GM18873 (cell line): ENCODE measurements around the gene TENM3.

Experiments used
- ATAC-seq: cut with Tn5 transposase; IDR thresholded peaks from one replicate; pipeline ENCODE4 v1.9.1; 2021; ENCODE audit warnings: mild to moderate bottlenecking, moderate library complexity, moderate number of reproducible peaks; ENCODE audit not compliant: unreplicated experiment, low FRiP score

TENM3 gene

GRCh38 chr4:182842759-182843390, 599.7 kb downstream of the TENM3 start:
- no peak for ATAC-seq

GRCh38 chr4:182843808-182844325, 600.7 kb downstream of the TENM3 start:
- no peak for ATAC-seq

DNA sequence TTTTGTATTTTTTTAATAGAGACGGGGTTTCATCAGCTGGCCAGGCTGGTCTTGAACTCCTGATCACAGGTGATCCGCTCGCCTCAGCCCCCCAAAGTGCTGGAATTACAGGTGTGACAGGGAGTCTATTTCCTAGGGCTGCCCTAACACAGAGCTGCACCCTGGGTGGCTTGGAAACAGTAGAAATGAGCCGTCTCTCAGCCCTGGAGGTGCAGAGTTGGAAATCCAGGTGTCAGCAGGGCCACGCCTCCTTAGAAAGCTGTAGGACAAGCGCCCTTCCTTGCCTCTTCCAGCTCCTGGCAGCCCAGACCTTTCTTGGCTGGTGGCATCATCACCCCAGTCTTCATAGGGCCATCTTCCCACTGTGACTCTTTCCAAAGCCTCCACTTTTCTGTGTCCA, 602.4 kb downstream of the TENM3 start:
- no peak for ATAC-seq

DNA sequence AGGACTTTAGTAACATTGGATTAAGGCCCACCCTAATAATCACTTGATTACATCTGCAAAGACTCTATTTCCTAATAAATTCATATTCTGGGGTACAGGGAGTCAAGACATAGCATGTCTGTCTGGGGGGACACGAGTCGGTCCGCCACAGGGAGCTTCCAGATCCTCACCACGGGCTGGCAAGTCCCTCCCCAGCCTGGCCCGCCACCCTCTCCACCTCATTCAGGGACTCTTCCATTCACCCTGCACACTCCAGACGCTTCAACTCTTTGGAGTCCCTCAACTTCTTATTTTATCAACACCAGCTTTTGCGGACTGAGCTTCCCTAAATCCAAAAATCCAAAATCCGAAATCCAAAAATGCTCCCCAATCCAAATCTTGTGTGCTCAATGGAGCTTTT, 602.8 kb downstream of the TENM3 start:
- no peak for ATAC-seq

DNA sequence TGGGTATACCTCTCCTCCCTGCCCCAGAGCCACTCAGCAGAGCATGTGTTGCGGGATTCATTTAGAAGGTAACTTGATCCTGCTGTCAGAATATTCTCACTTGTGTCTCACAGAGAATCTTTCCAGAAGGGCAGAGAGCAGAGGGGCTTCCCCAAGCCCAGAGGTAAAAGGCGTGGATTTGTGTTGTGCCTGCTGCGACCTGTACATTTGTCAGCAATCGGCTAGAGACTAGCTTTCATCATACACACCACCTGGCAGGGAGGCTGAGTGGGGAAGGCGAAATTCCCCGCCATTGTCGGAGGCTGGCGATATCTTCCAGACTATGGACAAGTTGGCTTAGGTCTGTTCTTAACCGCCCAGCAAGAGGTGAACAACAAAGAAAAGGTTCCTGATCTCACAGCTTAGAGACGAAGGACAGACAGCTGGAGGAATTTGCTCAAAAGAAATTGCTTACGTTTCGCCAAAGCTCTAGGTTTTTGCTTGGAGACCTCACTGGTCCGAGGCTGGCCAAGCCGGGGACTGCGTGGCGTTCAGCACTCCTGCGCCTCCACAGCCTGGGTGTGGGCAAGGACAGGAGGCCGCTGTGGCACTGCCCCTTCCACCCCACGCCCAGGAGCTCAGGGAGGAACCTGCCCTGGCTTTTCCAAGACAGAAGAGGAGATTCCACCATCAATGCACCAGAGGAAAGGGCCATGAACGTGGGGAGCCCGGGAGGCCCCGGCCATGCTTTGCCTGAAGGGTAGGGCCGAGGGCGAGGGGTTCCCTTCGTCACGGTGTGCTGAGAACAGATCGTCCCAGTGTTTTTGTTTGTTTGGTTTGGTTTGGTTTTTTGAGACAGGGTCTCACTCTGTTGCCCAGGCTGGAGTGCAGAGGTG, 604.6 kb downstream of the TENM3 start:
- no peak for ATAC-seq

GRCh38 chr4:182848685-182849084, 605.5 kb downstream of the TENM3 start:
- no peak for ATAC-seq
